NB4 (cell line): ENCODE results near the gene CALCR.

Experiments
- DNase-seq: peaks from one replicate; pipeline ENCODE4 v3.0.0; 2010; ENCODE audit warnings: low read depth
- H3K4me3 ChIP-seq: one replicate; pipeline ENCODE4 v1.5.1; 2011; ENCODE audit warnings: mild to moderate bottlenecking, low read depth, low read length, moderate library complexity
- MYC ChIP-seq: IDR thresholded peaks from 2 replicates; pipeline ENCODE4 v1.6.1; 2011; ENCODE audit warnings: low read depth, low read length
- POLR2A ChIP-seq: IDR thresholded peaks from 2 replicates; pipeline ENCODE4 v1.6.1; 2011; ENCODE audit warnings: mild to moderate bottlenecking; ENCODE audit not compliant: insufficient read length; ENCODE audit errors: extremely low read depth
- TF ChIP-seq, protein P1 (sequence below): IDR thresholded peaks from one replicate; pipeline ENCODE4 v1.5.1; 2012; ENCODE audit warnings: low read depth, low read length
- TF ChIP-seq, protein P2 (sequence below): IDR thresholded peaks from 2 replicates; pipeline ENCODE4 v1.6.1; 2011; ENCODE audit warnings: low read depth, low read length

The CALCR gene

GRCh38 chr7:93392984-93393383 is 181.5 kb downstream of the CALCR start:
- no peak overlapping the region for H3K4me3 ChIP-seq
- DNase-seq: no peak
- TF ChIP-seq POLR2A (no peak), MYC (no peak)
- TF ChIP-seq, protein P1, sequence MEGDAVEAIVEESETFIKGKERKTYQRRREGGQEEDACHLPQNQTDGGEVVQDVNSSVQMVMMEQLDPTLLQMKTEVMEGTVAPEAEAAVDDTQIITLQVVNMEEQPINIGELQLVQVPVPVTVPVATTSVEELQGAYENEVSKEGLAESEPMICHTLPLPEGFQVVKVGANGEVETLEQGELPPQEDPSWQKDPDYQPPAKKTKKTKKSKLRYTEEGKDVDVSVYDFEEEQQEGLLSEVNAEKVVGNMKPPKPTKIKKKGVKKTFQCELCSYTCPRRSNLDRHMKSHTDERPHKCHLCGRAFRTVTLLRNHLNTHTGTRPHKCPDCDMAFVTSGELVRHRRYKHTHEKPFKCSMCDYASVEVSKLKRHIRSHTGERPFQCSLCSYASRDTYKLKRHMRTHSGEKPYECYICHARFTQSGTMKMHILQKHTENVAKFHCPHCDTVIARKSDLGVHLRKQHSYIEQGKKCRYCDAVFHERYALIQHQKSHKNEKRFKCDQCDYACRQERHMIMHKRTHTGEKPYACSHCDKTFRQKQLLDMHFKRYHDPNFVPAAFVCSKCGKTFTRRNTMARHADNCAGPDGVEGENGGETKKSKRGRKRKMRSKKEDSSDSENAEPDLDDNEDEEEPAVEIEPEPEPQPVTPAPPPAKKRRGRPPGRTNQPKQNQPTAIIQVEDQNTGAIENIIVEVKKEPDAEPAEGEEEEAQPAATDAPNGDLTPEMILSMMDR: no peak
- TF ChIP-seq, protein P2, sequence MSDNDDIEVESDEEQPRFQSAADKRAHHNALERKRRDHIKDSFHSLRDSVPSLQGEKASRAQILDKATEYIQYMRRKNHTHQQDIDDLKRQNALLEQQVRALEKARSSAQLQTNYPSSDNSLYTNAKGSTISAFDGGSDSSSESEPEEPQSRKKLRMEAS: no peak

GRCh38 chr7:93390660-93391059 is 183.9 kb downstream of the CALCR start:
- no peak for DNase-seq
- TF ChIP-seq MYC (no peak), POLR2A (no peak)
- TF ChIP-seq, protein P2: no peak
- TF ChIP-seq, protein P1: no peak
- no peak overlapping the region for H3K4me3 ChIP-seq

DNA sequence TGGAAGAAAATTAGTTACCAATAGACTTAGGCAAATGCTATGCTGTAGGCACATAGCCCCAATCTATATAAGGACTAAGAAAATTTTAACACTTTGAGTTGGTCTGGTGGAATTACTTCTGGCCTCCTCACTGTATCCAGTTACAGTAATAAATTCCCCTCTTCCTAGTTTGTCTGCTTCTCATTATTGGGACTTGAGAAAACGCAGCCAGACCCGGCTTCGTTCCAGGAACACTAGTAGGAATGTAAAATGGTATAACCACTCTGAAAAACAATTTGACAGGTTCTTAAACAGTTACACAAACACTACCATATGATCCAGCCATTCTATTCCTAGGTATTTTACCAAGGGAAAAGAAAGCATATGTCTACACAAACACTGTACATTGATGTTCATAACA is 192.2 kb downstream of the CALCR start:
- no peak for DNase-seq
- H3K4me3 ChIP-seq: no peak overlapping the region
- TF ChIP-seq, protein P1: no peak
- TF ChIP-seq MYC (no peak), POLR2A (no peak)
- TF ChIP-seq, protein P2: no peak

DNA sequence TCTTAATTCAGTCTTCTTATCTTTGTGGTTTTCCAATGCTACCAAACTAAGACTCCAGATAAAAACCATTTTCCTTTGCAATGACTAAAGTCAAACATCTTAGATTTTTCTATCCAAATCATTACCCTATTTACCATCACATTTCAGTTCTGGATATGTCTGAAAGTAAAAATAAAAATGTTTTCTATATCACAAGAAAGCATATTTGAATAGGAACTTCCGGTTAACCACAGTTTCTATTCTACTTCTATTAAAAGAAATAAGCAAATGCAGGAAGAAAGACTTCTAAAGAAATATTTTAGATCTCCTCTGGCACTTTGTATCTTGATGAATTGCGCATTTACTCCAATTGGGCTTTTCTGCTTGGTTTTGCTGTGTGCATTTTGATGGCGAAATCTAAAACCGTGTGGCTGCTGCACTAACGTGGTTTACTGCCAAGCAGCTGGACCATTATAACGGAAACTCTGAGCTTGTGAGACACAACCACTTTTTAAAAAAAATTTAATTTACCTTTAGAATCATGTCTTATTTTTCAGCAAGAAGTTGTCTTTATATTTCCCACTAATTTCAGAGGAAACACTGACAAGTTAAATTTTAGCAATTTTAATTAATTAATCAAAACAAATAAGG is 196.3 kb downstream of the CALCR start:
- H3K4me3 ChIP-seq: no peak overlapping the region
- TF ChIP-seq, protein P1: no peak
- no peak for TF ChIP-seq MYC
- no peak for TF ChIP-seq POLR2A
- TF ChIP-seq, protein P2: no peak
- no peak for DNase-seq

GRCh38 chr7:93375603-93376002 is 198.9 kb downstream of the CALCR start:
- TF ChIP-seq, protein P1: no peak
- TF ChIP-seq MYC (no peak), POLR2A (no peak)
- TF ChIP-seq, protein P2: no peak
- no peak overlapping the region for H3K4me3 ChIP-seq
- DNase-seq: no peak
